ENCODE data around the gene SH3RF3. TPM values are rescaled to one million over a fixed set of nuclear protein-coding genes. Genes with fewer than 3 reads are reported as not detected.

The SH3RF3 gene
- total RNA-seq, 2 experiments from 2014 or later: 1.9 to 2.3 TPM

DNA sequence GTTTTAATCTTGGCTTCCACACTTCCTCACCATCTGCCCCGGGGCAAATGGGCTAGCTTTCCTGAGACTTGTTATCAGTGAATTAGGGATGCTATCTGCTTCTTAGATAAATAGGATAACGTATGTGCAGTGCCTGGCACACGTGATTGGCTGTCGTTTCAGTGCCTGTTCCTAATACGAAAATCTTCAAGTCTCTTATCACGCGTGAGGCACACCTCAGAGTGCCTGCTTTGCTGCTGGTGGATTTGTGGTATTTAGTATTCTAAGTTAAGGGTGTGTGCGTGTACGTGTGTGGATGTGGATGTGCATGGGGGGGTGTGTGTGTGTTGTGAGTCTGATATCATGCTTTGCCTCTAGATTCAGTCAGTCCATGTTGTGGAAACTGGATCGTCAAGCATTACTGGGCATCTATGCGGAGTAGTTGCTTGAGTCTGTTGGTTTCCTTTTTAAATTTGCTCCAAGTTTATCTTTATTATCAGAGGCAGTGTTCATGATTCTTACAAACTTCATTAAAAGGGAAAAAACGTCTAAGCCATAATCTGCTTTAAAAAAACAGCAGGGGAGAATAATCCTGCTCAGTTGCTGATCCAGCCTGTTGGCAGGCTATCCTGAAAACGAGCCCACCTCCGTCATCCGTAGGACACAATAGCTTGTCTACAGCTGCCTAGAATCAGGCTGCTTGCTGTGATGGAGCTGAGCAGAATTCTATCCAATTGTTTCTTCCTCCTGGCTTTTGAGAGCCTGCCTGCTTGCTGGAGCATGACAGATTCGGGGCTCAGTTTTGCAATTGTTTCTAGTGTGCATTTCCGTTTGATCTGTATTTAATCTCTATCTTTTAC lies 6.6 kb downstream of the SH3RF3 start:
- no peaks in the 10 kb centered on the region for H3K36me3 Mint-ChIP-seq (ENCODE audit: low read depth)
- intact Hi-C loops (cut with micrococcal nuclease): no loop called here
- TF ChIP-seq, protein P1, sequence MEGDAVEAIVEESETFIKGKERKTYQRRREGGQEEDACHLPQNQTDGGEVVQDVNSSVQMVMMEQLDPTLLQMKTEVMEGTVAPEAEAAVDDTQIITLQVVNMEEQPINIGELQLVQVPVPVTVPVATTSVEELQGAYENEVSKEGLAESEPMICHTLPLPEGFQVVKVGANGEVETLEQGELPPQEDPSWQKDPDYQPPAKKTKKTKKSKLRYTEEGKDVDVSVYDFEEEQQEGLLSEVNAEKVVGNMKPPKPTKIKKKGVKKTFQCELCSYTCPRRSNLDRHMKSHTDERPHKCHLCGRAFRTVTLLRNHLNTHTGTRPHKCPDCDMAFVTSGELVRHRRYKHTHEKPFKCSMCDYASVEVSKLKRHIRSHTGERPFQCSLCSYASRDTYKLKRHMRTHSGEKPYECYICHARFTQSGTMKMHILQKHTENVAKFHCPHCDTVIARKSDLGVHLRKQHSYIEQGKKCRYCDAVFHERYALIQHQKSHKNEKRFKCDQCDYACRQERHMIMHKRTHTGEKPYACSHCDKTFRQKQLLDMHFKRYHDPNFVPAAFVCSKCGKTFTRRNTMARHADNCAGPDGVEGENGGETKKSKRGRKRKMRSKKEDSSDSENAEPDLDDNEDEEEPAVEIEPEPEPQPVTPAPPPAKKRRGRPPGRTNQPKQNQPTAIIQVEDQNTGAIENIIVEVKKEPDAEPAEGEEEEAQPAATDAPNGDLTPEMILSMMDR (IDR thresholded peaks at IDR 0.05): no peak
- H3K9me3 Mint-ChIP-seq: no peaks in the 10 kb centered on the region
- DNase-seq (no peak), ATAC-seq (no peak)
- POLR2A ChIA-PET: no interaction called here
- H3K4me3 Mint-ChIP-seq: no peak overlapping the region
- peaks cover 6% of the 10 kb centered on the region for H3K27me3 Mint-ChIP-seq
- H3K4me1 Mint-ChIP-seq (ENCODE audit: low read depth): peaks cover 58% of the 10 kb centered on the region
- CTCF ChIA-PET: interaction anchor here (0.7 kb wide), 1 partner anchor 374 kb away, joined by 3 read pairs; no protein-coding TSS in a partner anchor
- no peak overlapping the region for H3K27ac Mint-ChIP-seq

DNA sequence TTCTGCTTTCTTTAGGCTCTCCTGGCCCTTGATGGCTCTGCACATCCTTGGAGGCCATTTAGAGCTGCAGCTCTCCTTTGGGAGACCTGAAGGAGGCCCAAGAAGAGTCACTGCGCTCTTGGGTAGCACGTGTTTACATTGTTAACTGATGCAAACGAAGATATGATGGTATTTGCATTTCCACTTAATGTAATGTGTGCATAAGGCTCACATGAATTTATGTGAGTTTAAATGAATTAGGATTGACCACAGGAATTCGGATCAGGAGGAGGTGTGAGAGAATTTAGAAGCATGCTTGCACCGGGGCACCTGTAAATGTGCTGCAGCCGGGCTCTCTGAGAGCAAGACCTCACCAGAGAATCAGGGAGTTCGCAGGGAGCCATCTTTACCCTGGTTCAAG lies 7.5 kb downstream of the SH3RF3 start:
- TF ChIP-seq, protein P1 (IDR thresholded peaks at IDR 0.05): no peak
- intact Hi-C loops (cut with micrococcal nuclease): no loop called here
- Mint-ChIP-seq H3K4me3 (no peak overlapping the region), H3K27me3 (peaks cover 3% of the 10 kb centered on the region), H3K4me1 (ENCODE audit: low read depth) (peaks cover 59% of the 10 kb centered on the region), H3K36me3 (ENCODE audit: low read depth) (no peaks in the 10 kb centered on the region), H3K27ac (no peak overlapping the region), H3K9me3 (no peaks in the 10 kb centered on the region)
- ATAC-seq (no peak), DNase-seq (no peak)
- ChIA-PET CTCF (interaction anchor here (0.7 kb wide), 1 partner anchor 373 kb away, joined by 3 read pairs; no protein-coding TSS in a partner anchor), POLR2A (no interaction called here)

- ChIA-PET CTCF (interaction anchor here (0.9 kb wide), 1 partner anchor 9 kb away, joined by 3 read pairs; the partner anchor contains the start of gene SH3RF3), POLR2A (no interaction called here)
- Mint-ChIP-seq H3K36me3 (ENCODE audit: low read depth) (no peaks in the 10 kb centered on the region), H3K27ac (no peak overlapping the region), H3K4me3 (no peak overlapping the region), H3K9me3 (no peaks in the 10 kb centered on the region), H3K27me3 (peaks cover 3% of the 10 kb centered on the region), H3K4me1 (ENCODE audit: low read depth) (peaks cover 52% of the 10 kb centered on the region)
- no peak for DNase-seq
- no peak for ATAC-seq
- intact Hi-C loops (cut with micrococcal nuclease): no loop called here
- TF ChIP-seq, protein P1 (IDR thresholded peaks at IDR 0.05): no peak
Observed at GRCh38 chr2:109137616-109138015, 8.6 kb downstream of the SH3RF3 start.

GRCh38 chr2:109138449-109138848 lies 9.4 kb downstream of the SH3RF3 start:
- H3K27ac Mint-ChIP-seq: no peak overlapping the region
- ChIA-PET CTCF (interaction anchor here (0.9 kb wide), 1 partner anchor 10 kb away, joined by 3 read pairs; the partner anchor contains the start of gene SH3RF3), POLR2A (no interaction called here)
- TF ChIP-seq, protein P1 (IDR thresholded peaks at IDR 0.05): no peak
- no peak for ATAC-seq
- H3K4me3 Mint-ChIP-seq: no peak overlapping the region
- peaks cover 55% of the 10 kb centered on the region for H3K4me1 Mint-ChIP-seq (ENCODE audit: low read depth)
- DNase-seq: no peak
- intact Hi-C loops (cut with micrococcal nuclease): no loop called here
- H3K27me3 Mint-ChIP-seq: peaks cover 5% of the 10 kb centered on the region
- H3K36me3 Mint-ChIP-seq (ENCODE audit: low read depth): no peaks in the 10 kb centered on the region
- no peaks in the 10 kb centered on the region for H3K9me3 Mint-ChIP-seq

DNA sequence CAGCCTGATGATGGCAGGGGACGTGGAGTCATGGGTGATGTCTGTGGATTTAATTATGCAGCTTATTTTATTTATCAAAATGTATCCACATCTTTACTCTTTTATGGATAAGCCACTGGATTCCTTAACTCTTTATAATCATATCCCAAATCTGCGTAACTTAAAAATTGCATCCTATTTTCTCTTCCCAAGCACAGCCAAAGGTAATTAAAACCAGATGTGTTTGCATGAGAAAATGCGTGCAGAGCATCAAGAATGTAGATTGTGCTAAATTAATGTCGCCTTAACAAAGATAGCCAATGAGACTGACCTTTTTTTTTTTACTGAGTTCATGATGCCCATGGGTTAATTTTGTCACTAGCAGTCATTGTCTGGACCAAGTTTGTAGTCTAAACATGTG lies 10.0 kb downstream of the SH3RF3 start:
- ATAC-seq (no peak), DNase-seq (no peak)
- Mint-ChIP-seq H3K9me3 (no peaks in the 10 kb centered on the region), H3K27ac (no peak overlapping the region), H3K27me3 (peaks cover 5% of the 10 kb centered on the region), H3K36me3 (ENCODE audit: low read depth) (no peaks in the 10 kb centered on the region), H3K4me1 (ENCODE audit: low read depth) (peaks cover 55% of the 10 kb centered on the region), H3K4me3 (no peak overlapping the region)
- TF ChIP-seq, protein P1 (IDR thresholded peaks at IDR 0.05): no peak
- ChIA-PET CTCF (no interaction called here), POLR2A (interaction anchor here (0.8 kb wide), 1 partner anchor 10 kb away, joined by 3 read pairs; no protein-coding TSS in a partner anchor)
- intact Hi-C loops (cut with micrococcal nuclease): no loop called here

Data from activated CD8-positive, alpha-beta T cell treated with anti-CD3 and anti-CD28 coated beads for 36 hours (primary cell).